Stimulated activated CD4-positive, alpha-beta T cell treated with anti-CD3 and anti-CD28 coated beads, Interleukin-12 subunit alpha, Interleukin-12 subunit beta, amount 100 ng/mL, for 24 hours (primary cell): ENCODE results near the gene LRCH3.
"Not testable (repeated sequence)": the region's sequence is repeated elsewhere in the genome, so short reads cannot be mapped to it uniquely, and the experiment has no call there.

Source experiments
- DNase-seq, 2 experiments: peaks; one replicate each; pipeline ENCODE4 v3.0.0-alpha.2; 2020; ENCODE audit warnings: low read depth in 2 of 2

The LRCH3 gene

GRCh38 chr3:197882586-197882985 lies 91.5 kb downstream of the LRCH3 start:
- no peak for DNase-seq

GRCh38 chr3:197883541-197883940 lies 92.5 kb downstream of the LRCH3 start:
- no peak for DNase-seq

DNA sequence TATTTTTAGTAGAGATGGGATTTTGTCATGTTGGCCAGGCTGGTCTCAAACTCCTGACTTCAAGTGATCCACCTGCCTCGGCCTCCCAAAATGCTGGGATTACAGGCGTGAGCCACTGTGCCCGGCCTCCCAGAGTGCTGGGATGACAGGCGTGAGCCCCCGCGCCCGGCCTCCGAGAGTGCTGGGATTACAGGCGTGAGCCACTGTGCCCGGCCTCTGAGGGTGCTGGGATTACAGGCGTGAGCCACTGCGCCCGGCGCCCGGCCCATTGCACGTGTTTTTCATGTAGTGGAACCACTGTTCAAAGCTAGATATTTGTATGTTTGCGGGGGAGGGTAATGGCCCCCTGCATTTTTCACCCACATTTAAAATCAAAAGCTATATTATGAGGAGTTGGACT lies 93.3 kb downstream of the LRCH3 start:
- not testable (repeated sequence) for DNase-seq

DNA sequence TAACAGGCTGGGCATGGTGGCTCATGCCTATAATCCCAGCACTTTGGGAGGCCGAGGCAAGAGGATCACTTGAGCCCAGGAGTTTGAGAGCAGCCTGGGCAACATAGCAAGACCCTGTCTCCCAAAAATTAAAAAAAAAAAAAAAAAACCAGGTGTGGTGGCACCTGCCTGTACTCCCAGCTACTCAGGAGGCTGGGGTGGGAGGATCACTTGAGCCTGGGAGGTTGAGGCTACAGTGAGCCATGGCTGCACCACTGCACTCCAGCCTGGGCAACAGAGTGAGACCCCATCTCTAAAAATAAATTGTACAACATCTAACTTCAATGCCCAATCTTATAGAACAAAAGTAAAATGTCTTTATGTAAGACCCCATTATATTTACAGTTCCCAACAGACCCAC lies 95.0 kb downstream of the LRCH3 start:
- not testable (repeated sequence) for DNase-seq

- DNase-seq = not testable (repeated sequence)
Observed at GRCh38 chr3:197887430-197888053, 96.5 kb downstream of the LRCH3 start.

- DNase-seq = no peak
Observed at GRCh38 chr3:197888511-197888910, 97.5 kb downstream of the LRCH3 start.

- DNase-seq = no peak
Observed at GRCh38 chr3:197889204-197889930, 98.3 kb downstream of the LRCH3 start.

- DNase-seq = no peak
Observed at GRCh38 chr3:197890693-197891092, 99.6 kb downstream of the LRCH3 start.

DNA sequence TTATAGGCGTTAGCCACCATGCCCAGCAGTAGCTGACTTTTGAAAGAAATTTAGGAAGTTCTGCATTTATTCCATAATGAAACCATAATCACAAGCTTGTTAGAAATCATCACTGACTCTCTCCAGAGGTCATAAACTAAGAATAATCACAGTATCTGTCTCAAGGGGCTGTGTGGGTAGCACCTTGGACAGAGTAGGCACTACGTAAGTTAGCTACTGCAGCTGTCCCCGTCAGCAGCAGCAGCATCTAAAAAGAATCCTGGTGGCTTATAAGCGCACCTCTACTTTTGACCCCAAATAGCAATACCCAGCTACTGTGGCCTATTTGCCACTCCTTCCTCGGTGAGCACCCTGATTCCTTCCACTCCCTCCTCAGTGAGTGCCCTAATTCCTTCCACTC lies 101.1 kb downstream of the LRCH3 start:
- no peak for DNase-seq

GRCh38 chr3:197896421-197896820 lies 105.4 kb downstream of the LRCH3 start:
- no peak for DNase-seq

- no peak for DNase-seq
Observed at GRCh38 chr3:197899833-197900478, 108.9 kb downstream of the LRCH3 start.

- no peak for DNase-seq
Observed at GRCh38 chr3:197901626-197902025, 110.6 kb downstream of the LRCH3 start.

DNA sequence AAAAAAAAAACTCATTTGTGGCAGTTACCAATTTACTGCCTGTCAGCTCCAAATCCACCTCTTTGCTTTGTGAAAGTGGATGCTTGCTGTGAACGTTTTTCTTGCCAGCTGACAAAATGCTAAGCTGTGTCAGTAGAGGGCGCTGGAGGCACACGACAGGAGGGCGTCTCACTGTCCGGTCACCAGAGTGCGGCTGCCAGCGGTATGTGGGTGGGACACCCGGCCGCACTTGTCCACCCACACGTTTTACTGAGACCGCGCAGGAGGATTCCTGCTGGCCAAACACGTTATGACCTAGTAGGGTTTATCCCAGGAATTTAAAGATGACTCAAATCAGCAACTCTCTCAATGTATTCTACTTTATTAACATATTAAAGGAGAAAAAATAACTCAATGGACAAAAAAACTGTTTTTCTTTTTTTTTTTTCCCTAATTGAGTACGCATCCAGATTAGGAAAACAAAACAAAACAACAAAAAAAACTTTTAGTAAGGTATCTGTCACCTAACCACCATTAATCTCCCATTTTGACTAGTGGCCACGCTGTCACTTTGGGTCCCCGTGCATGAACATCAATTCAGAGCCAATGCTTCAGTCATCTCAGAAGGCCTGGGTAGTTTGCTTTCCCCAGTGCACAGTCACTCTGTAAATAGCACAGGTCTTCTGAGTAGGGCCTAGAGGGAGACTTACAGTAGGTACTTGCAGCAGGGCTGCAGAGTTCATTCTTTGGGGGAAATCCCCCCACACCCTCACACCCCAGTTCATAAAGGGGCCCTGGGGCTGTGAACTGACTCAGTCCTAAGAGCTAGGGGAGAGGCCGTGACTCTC lies 115.2 kb downstream of the LRCH3 start:
- DNase-seq = peak; percentile 64 to 79

DNA sequence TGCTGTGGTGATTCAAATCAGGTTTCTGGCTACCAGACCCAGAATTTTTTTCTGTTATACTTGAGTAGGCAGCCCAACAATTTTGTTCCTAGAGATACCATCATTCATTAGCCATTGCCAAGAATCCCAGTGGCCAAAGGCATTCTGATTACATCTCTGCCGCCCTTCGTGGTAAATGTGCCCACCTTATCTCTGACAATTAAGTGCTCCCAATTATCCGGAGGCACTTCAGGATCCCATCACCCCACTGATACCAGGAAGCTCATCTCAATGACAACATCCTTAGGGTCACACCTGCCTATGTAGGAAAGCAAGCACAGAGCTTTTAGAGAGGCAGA lies 115.8 kb downstream of the LRCH3 start:
- no peak for DNase-seq

- DNase-seq = no peak
Observed at GRCh38 chr3:197907196-197907595, 116.1 kb downstream of the LRCH3 start.

DNA sequence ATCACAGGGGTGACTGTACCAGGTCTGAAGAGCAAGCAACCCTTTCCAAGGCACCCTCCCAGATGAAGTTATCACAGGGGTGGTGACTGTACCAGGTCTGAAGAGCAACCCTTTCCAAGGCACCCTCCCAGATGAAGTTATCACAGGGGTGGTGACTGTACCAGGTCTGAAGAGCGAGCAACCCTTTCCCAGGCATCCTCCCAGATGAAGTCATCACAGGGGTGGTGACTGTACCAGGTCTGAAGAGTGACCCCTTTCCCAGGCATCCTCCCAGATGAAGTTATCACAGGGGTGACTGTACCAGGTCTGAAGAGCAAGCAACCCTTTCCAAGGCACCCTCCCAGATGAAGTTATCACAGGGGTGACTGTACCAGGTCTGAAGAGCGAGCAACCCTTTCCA lies 117.5 kb downstream of the LRCH3 start:
- not testable (repeated sequence) for DNase-seq

GRCh38 chr3:197908957-197909701 lies 118.1 kb downstream of the LRCH3 start:
- DNase-seq = no peak

GRCh38 chr3:197912741-197913476 lies 121.9 kb downstream of the LRCH3 start:
- no peak for DNase-seq

DNA sequence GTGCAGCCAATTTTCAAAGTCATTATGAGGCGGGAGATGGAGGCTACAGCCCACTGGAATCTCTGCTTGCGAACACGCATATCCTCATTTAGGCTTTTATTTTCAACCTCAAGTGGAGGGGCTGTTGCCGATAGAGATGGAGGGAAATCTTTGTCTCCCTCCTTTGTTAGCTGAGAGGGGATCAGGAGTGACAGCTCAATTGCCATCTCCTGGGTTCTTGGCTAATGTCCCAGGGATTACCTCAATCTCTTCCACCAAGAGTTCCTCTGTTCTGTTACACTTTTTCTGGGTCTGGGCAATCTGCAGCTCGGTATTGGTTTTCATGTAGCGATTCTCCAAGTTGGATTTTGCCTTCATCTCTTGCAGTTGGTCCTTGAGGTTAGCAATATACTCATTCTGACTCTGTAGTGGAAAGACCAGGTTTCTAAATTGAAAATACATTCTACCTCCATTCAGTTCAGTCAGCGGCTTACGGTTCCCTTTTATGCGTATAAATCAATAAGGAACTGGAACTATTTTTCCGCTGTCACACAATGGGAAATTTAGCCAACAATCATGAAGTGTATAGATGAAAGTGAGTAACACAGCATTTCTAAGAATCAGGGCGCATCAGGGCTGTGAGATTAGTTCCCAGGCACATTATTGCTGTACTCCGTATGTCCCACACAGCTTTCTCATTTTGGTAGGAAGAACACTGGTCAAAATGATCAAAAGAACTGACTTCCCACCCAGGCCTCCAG lies 122.8 kb downstream of the LRCH3 start:
- no peak for DNase-seq
